Spleen (tissue), 11 donors: ENCODE data around the gene DPP4. TPM values are rescaled to one million over a fixed set of nuclear protein-coding genes. Genes with fewer than 3 reads are reported as not detected.

ENCODE experiments used
- DNase-seq: peaks from one replicate; pipeline ENCODE4 v3.0.0-alpha.2; 2020
- H3K27ac ChIP-seq, 8 donors: fragments of 200-600 bp; sonication (generic) in 7 of 8; 1 replicate in 4 of 8; 2 replicates in 4 of 8; pipeline versions ENCODE4 v1.5.0 to v1.8.0; 2016 to 2021; ENCODE audit warnings: inconsistent platforms in 4 of 8, mild to moderate bottlenecking in 4 of 8, moderate library complexity in 1 of 8
- H3K27me3 ChIP-seq, 7 donors: fragments of 200-600 bp; sonication (generic) in 6 of 7; replicated peaks in 1 of 7; 1 replicate in 4 of 7; 2 replicates in 3 of 7; pipeline versions ENCODE4 v1.5.0 to v1.8.0; 2016 to 2021; ENCODE audit warnings: inconsistent platforms in 3 of 7, mild to moderate bottlenecking in 1 of 7
- H3K36me3 ChIP-seq, 6 donors: fragments of 200-600 bp; sonication (generic) in 5 of 6; 1 replicate in 4 of 6; 2 replicates in 2 of 6; pipeline versions ENCODE4 v1.5.0 to v1.8.0; 2016 to 2021; ENCODE audit warnings: inconsistent platforms in 2 of 6
- H3K4me1 ChIP-seq, 6 donors: fragments of 200-600 bp; sonication (generic) in 5 of 6; 1 replicate in 3 of 6; 2 replicates in 3 of 6; pipeline versions ENCODE4 v1.5.0 to v1.8.0; 2016 to 2021; ENCODE audit warnings: inconsistent platforms in 3 of 6
- H3K4me3 ChIP-seq, 8 donors: fragments of 200-600 bp; sonication (generic) in 7 of 8; 1 replicate in 4 of 8; 2 replicates in 4 of 8; pipeline versions ENCODE4 v1.5.0 to v1.8.0; 2016 to 2021; ENCODE audit warnings: inconsistent platforms in 4 of 8, mild to moderate bottlenecking in 4 of 8, moderate library complexity in 2 of 8
- H3K9me3 ChIP-seq, 8 donors: fragments of 200-600 bp; sonication (generic) in 7 of 8; 1 replicate in 4 of 8; 2 replicates in 4 of 8; pipeline versions ENCODE4 v1.5.0 to v1.8.0; 2016 to 2021; ENCODE audit warnings: inconsistent platforms in 4 of 8
- CTCF ChIP-seq, 11 experiments: fragments of 200-600 bp in 7 of 11; fragments of 450-650 bp in 4 of 11; sonication (generic) in 4 of 11; IDR thresholded peaks in 8 of 11; conservative IDR thresholded peaks in 3 of 11; 1 replicate in 7 of 11; 2 replicates in 4 of 11; pipeline versions ENCODE4 v1.4.0 to v1.8.0; 2016 to 2021; ENCODE audit warnings: antibody characterized with exemption in 11 of 11, inconsistent platforms in 4 of 11, mild to moderate bottlenecking in 1 of 11
- POLR2A ChIP-seq, 3 donors: fragments of 450-650 bp; IDR thresholded peaks; one replicate each; pipeline ENCODE4 v1.5.1; 2017; ENCODE audit warnings: antibody characterized with exemption in 3 of 3, mild to moderate bottlenecking in 1 of 3
- POLR2AphosphoS5 ChIP-seq, 3 donors: sonication (generic); formaldehyde crosslinking; IDR thresholded peaks; one replicate each; pipeline ENCODE4 v1.5.1; 2017; ENCODE audit warnings: antibody characterized with exemption in 3 of 3
- WGBS, 5 donors: extraction: QIAGEN DNeasy Blood & Tissue Kit in 3 of 5; methylation state at CpG; one replicate each; pipeline versions ENCODE4 v1.1.5 to v1.1.7; 2013 to 2018; 5-methylcytosine and 5-hydroxymethylcytosine counted together
- intact Hi-C: fragments of 100-400 bp; cut with DNase I; formaldehyde crosslinking; loops from one replicate; pipeline ENCODE4 v1.15.0; 2023; ENCODE audit warnings: low total_unique reads
- polyA plus RNA-seq, 3 donors: library from polyadenylated mRNA; stranded (reverse); fragments of 200-250 nt; gene quantifications; one replicate each; pipeline ENCODE4 v1.2.1, GENCODE V29; 2013
- total RNA-seq, 7 donors: library from RNA; depleted of rRNA in 3 of 7; stranded (reverse); fragments of >200 nt in 3 of 7; fragmentation: NEBNext Ultra II Directional in 4 of 7; extraction: Animal tissue kit (Norgen Biotek cat#: 25700) in 4 of 7; gene quantifications; one replicate each; pipeline versions ENCODE4 v1.1.0 to v1.2.1, GENCODE V29; 2016 to 2021
- donor health status: healthy with polysubstance abuse.
- donor health status: DM: no; HTN: no; CAD: no; lungs with moderate emphysema.
- donor health status: DM: no; HTN: no; CAD: no.
- donor health status: Bipolar disorder and iron deficiency.
- donor health status: healthy.
- donor health status: DM: no; HTN: no; CAD: no.
- donor health status: DM: yes; HTN: yes; CAD: no.

Gene DPP4
- total and polyA plus RNA-seq, 10 donors, result 1.3 to 28.6 (median 18.4) TPM

GRCh38 chr2:161972866-161973265, 101.1 kb downstream of the DPP4 start:
- no peak overlapping the region for H3K4me3 ChIP-seq

GRCh38 chr2:161972232-161972631, 101.8 kb downstream of the DPP4 start:
- H3K4me1 ChIP-seq, result peaks cover 0 to 13% (median 5%) of the 10 kb centered on the region in 6 donors
- no peak overlapping the region for H3K4me3 ChIP-seq
- intact Hi-C loops, result no loop called here
- DNase-seq, result no peak
- H3K9me3 ChIP-seq, result no peaks in the 10 kb centered on the region
- H3K27ac ChIP-seq, result peak overlapping the region in 7 of 8 donors; percentile 22 to 67 (median 48)
- 74 to 97% (median 84%) methylated on average over 1 of the region's 1 CpG for WGBS, 5 donors
- H3K27me3 ChIP-seq, result no peaks in the 10 kb centered on the region
- TF ChIP-seq POLR2AphosphoS5 (IDR thresholded peaks at IDR 0.05) (no peak), POLR2A (IDR thresholded peaks at IDR 0.05) (no peak), CTCF (IDR thresholded peaks at IDR 0.05 in 8 of 11, conservative IDR thresholded peaks at IDR 0.05 in 3 of 11) (no peak)
- no peaks in the 10 kb centered on the region for H3K36me3 ChIP-seq

More at GRCh38 chr2:161972866-161973265, 101.1 kb downstream of the DPP4 start:
- DNase-seq, result no peak
- Histone ChIP-seq H3K4me1 (peaks cover 0 to 13% (median 5%) of the 10 kb centered on the region in 6 donors), H3K27ac (peak overlapping the region in 7 of 8 donors; percentile 31 to 67 (median 65)), H3K27me3 (no peaks in the 10 kb centered on the region), H3K9me3 (no peaks in the 10 kb centered on the region), H3K36me3 (no peaks in the 10 kb centered on the region)
- no peak for TF ChIP-seq POLR2A (IDR thresholded peaks at IDR 0.05)
- TF ChIP-seq POLR2AphosphoS5 (IDR thresholded peaks at IDR 0.05), result peak in 1 of 3 donors; percentile 68
- intact Hi-C loops, result no loop called here
- 53 to 85% (median 79%) methylated on average over 2 of the region's 2 CpGs for WGBS, 5 donors

GRCh38 chr2:161971551-161971950, 102.5 kb downstream of the DPP4 start:
- Histone ChIP-seq H3K27ac (peak overlapping the region in 5 of 8 donors; percentile 22 to 65 (median 48)), H3K4me3 (no peak overlapping the region), H3K4me1 (peaks cover 0 to 13% (median 5%) of the 10 kb centered on the region in 6 donors), H3K27me3 (no peaks in the 10 kb centered on the region), H3K36me3 (no peaks in the 10 kb centered on the region), H3K9me3 (no peaks in the 10 kb centered on the region)
- WGBS, 5 donors, result 81 to 93% (median 89%) methylated on average over 9 of the region's 9 CpGs
- intact Hi-C loops, result no loop called here
- no peak for DNase-seq
- TF ChIP-seq POLR2A (IDR thresholded peaks at IDR 0.05), result no peak
- no peak for TF ChIP-seq CTCF (IDR thresholded peaks at IDR 0.05 in 8 of 11, conservative IDR thresholded peaks at IDR 0.05 in 3 of 11)
- TF ChIP-seq POLR2AphosphoS5 (IDR thresholded peaks at IDR 0.05), result no peak

GRCh38 chr2:161969159-161969558, 104.9 kb downstream of the DPP4 start:
- Histone ChIP-seq H3K9me3 (no peaks in the 10 kb centered on the region), H3K4me3 (no peak overlapping the region), H3K36me3 (no peaks in the 10 kb centered on the region), H3K27ac (no peak overlapping the region), H3K4me1 (peaks cover 0 to 8% (median 0%) of the 10 kb centered on the region in 6 donors), H3K27me3 (no peaks in the 10 kb centered on the region)
- TF ChIP-seq CTCF (IDR thresholded peaks at IDR 0.05 in 8 of 11, conservative IDR thresholded peaks at IDR 0.05 in 3 of 11) (no peak), POLR2AphosphoS5 (IDR thresholded peaks at IDR 0.05) (no peak), POLR2A (IDR thresholded peaks at IDR 0.05) (no peak)
- no peak for DNase-seq
- intact Hi-C loops, result no loop called here
- 73 to 85% (median 84%) methylated on average over 1 of the region's 1 CpG for WGBS, 5 donors

- H3K27ac ChIP-seq, result no peak overlapping the region
- WGBS, 5 donors, result 0 to 61% (median 29%) methylated on average over 1 of the region's 1 CpG
- no peaks in the 10 kb centered on the region for H3K9me3 ChIP-seq
- no peaks in the 10 kb centered on the region for H3K36me3 ChIP-seq
- no peak for TF ChIP-seq POLR2A (IDR thresholded peaks at IDR 0.05)
- no peak for TF ChIP-seq POLR2AphosphoS5 (IDR thresholded peaks at IDR 0.05)
- no peak for TF ChIP-seq CTCF (IDR thresholded peaks at IDR 0.05 in 8 of 11, conservative IDR thresholded peaks at IDR 0.05 in 3 of 11)
- H3K27me3 ChIP-seq, result no peaks in the 10 kb centered on the region
- intact Hi-C loops, result no loop called here
- no peak for DNase-seq
- no peak overlapping the region for H3K4me3 ChIP-seq
- no peaks in the 10 kb centered on the region for H3K4me1 ChIP-seq
Measured at GRCh38 chr2:161965994-161966393, 108.0 kb downstream of the DPP4 start.
